GM12878 (cell line): Measurements from ENCODE around the gene PID1. TPM values are rescaled to one million over a fixed set of nuclear protein-coding genes. Genes with fewer than 3 reads are reported as not detected.

ENCODE experiments used
- ATAC-seq: fragments of 200-7000 bp; cut with Tn5 transposase; 3 replicates; pipeline ENCODE4 v1.9.1; 2020; ENCODE audit warnings: mild to moderate bottlenecking, moderate library complexity
- BruUV-seq: library from RNA; stranded (reverse); fragments of 400-500 nt; replicated peaks from 2 replicates; lab custom pipeline; 2021; lab: Mats Ljungman, UMichigan
- CTCF ChIA-PET: fragments of 300-600 bp; sonication (Branson Sonifier 250); formaldehyde crosslinking; extraction: SDS; loops from one replicate; lab custom pipeline; 2021; ENCODE audit warnings: inconsistent platforms; lab: Yijun Ruan, JAX
- POLR2A ChIA-PET: fragments of 350-600 bp; formaldehyde crosslinking; extraction: SDS; loops from one replicate; lab custom pipeline; 2021; ENCODE audit warnings: inconsistent platforms; lab: Charles Lee
- RAD21 ChIA-PET: fragments of 300-600 bp; sonication (Branson Sonifier 250); formaldehyde crosslinking; loops from one replicate; lab custom pipeline; 2023; ENCODE audit warnings: antibody characterized with exemption; ENCODE audit not compliant: unreplicated experiment; lab: Charles Lee
- SMC1A ChIA-PET: fragments of 300-600 bp; sonication (Branson Sonifier 250); formaldehyde crosslinking; loops from one replicate; lab custom pipeline; 2023; ENCODE audit not compliant: unreplicated experiment, uncharacterized antibody; lab: Charles Lee
- DNase-seq: peaks from one replicate; pipeline ENCODE4 v3.0.0-alpha.2; 2011; ENCODE audit warnings: low read depth, low spot score
- FAIRE-seq: peaks from 3 replicates; lab custom pipeline; 2011; peaks lifted over from hg19 to GRCh38; lab: Jason Lieb, UNC
- H2AFZ ChIP-seq: 2 replicates; pipeline ENCODE4 v1.6.0; 2011; ENCODE audit warnings: low read depth, low read length, control low read depth; ENCODE audit not compliant: control insufficient read depth
- H3K27ac ChIP-seq: 2 replicates; pipeline ENCODE4 v1.5.1; 2011; ENCODE audit warnings: control low read depth; ENCODE audit not compliant: control insufficient read depth, insufficient read depth
- H3K27me3 ChIP-seq, 2 experiments: replicated peaks in 1 of 2; 2 replicates each; pipeline versions ENCODE4 v1.6.0 to v1.6.1; 2011; ENCODE audit warnings: low read length in 1 of 2; ENCODE audit not compliant: control insufficient read depth in 2 of 2, insufficient read depth in 2 of 2
- H3K36me3 ChIP-seq, 2 experiments: 2 replicates each; pipeline ENCODE4 v1.5.1; 2011; ENCODE audit warnings: low read length in 1 of 2; ENCODE audit not compliant: control insufficient read depth in 2 of 2, insufficient read depth in 2 of 2
- H3K4me1 ChIP-seq: 2 replicates; pipeline ENCODE4 v1.6.1; 2011; ENCODE audit warnings: mild to moderate bottlenecking, low read length, moderate library complexity, mixed read lengths; ENCODE audit not compliant: control insufficient read depth, insufficient read depth
- H3K4me2 ChIP-seq: 2 replicates; pipeline ENCODE4 v1.6.0; 2011; ENCODE audit warnings: control low read depth; ENCODE audit not compliant: control insufficient read depth, insufficient read depth
- H3K4me3 ChIP-seq: fragments of 200-600 bp; sonication (generic); 2 replicates; pipeline ENCODE4 v1.5.1; 2016
- H3K79me2 ChIP-seq: 2 replicates; pipeline ENCODE4 v1.6.0; 2011; ENCODE audit warnings: low read length; ENCODE audit not compliant: control insufficient read depth, insufficient read depth
- H3K9ac ChIP-seq: 2 replicates; pipeline ENCODE4 v1.8.0; 2011; ENCODE audit warnings: low read length, control low read depth, mixed read lengths; ENCODE audit not compliant: control insufficient read depth, insufficient read depth
- H3K9me3 ChIP-seq: replicated peaks from 3 replicates; pipeline ENCODE4 v1.5.1; 2011; ENCODE audit warnings: mild to moderate bottlenecking, low read length; ENCODE audit not compliant: control insufficient read depth, insufficient read depth
- H4K20me1 ChIP-seq: 2 replicates; pipeline ENCODE4 v1.6.0; 2011; ENCODE audit not compliant: control insufficient read depth, insufficient read depth
- ASH2L ChIP-seq: fragments of 300-600, 200-600 bp; sonication (generic); IDR thresholded peaks from 2 replicates; pipeline ENCODE4 v1.6.1; 2017; ENCODE audit warnings: low read depth, mild to moderate bottlenecking, borderline replicate concordance
- BHLHE40 ChIP-seq, 2 experiments: fragments of 450-650 bp in 1 of 2; IDR thresholded peaks; 2 replicates each; pipeline ENCODE4 v1.6.1; 2011 to 2017; ENCODE audit warnings: low read depth in 2 of 2, borderline replicate concordance in 1 of 2, improper control_type of control experiment in 1 of 2, low read length in 1 of 2, mild to moderate bottlenecking in 1 of 2
- ESRRA ChIP-seq: IDR thresholded peaks from 2 replicates; pipeline ENCODE4 v1.6.1; 2012; ENCODE audit warnings: mild to moderate bottlenecking, low read length, improper control_type of control experiment
- SIX5 ChIP-seq: IDR thresholded peaks from 2 replicates; pipeline ENCODE4 v1.6.1; 2011; ENCODE audit warnings: mild to moderate bottlenecking, low read depth, low read length, moderate library complexity; ENCODE audit not compliant: severe bottlenecking
- SUPT20H ChIP-seq: IDR thresholded peaks from 2 replicates; pipeline ENCODE4 v1.6.1; 2011; ENCODE audit warnings: low read depth, mild to moderate bottlenecking, low read length, moderate library complexity, borderline replicate concordance; ENCODE audit not compliant: control insufficient read depth
- WGBS: methylation state at CpG from one replicate; pipeline ENCODE4 v1.1.6; 2016; ENCODE audit warnings: low lambda C conversion rate; ENCODE audit not compliant: insufficient replicate concordance, insufficient coverage; ENCODE audit errors: missing lambda C conversion rate; 5-methylcytosine and 5-hydroxymethylcytosine counted together
- in situ Hi-C: fragments of 300-500 bp; cut with MboI; formaldehyde crosslinking; loops from 9 replicates; pipeline ENCODE4 v1.14.3; 2018; ENCODE audit warnings: mixed read lengths
- intact Hi-C: fragments of 100-400 bp; cut with micrococcal nuclease; formaldehyde crosslinking; loops from one replicate; pipeline ENCODE4 v1.14.2; 2022; ENCODE audit not compliant: unreplicated experiment
- polyA plus RNA-seq, 11 experiments: library from polyadenylated mRNA; depleted of rRNA in 4 of 11; unstranded in 6 of 11; stranded (reverse) in 5 of 11; fragments of >200 nt; fragmentation: Nextera tagmentation in 4 of 11; fragmentation: Illumina TruSeq in 1 of 11; extraction: Ambion mirVana in 4 of 11; extraction: Trizol in 1 of 11; gene quantifications; 1 replicate in 1 of 11; 2 replicates in 10 of 11; pipeline versions ENCODE4 v1.2.1 to v1.2.3, GENCODE V29; 2011 to 2016; ENCODE audit warnings: inconsistent platforms in 2 of 11, missing spikeins in 2 of 11, low read depth in 1 of 11
- total RNA-seq, 4 experiments: library from RNA; depleted of rRNA in 3 of 4; stranded (reverse); fragments of >200 nt in 3 of 4; fragmentation: Illumina TruSeq in 1 of 4; extraction: Trizol in 1 of 4; gene quantifications; 2 replicates each; pipeline versions ENCODE4 v1.2.1 to v1.2.3, GENCODE V29; 2013 to 2021
- TF ChIP-seq, protein P1 (sequence below): fragments of 450-650 bp; IDR thresholded peaks from 2 replicates; pipeline ENCODE4 v1.6.1; 2016; ENCODE audit warnings: mild to moderate bottlenecking, moderate library complexity, borderline replicate concordance
- TF ChIP-seq, protein P2 (sequence below): fragments of 450-650 bp; IDR thresholded peaks from 2 replicates; pipeline ENCODE4 v1.6.1; 2017; ENCODE audit warnings: mild to moderate bottlenecking, low read depth, inconsistent platforms; ENCODE audit not compliant: poor library complexity, severe bottlenecking

Gene PID1
- total and polyA plus RNA-seq, 10 of the 15 experiments (the other 5 are each of a cell fraction or from before 2014, with no cell fraction given): not detected

DNA sequence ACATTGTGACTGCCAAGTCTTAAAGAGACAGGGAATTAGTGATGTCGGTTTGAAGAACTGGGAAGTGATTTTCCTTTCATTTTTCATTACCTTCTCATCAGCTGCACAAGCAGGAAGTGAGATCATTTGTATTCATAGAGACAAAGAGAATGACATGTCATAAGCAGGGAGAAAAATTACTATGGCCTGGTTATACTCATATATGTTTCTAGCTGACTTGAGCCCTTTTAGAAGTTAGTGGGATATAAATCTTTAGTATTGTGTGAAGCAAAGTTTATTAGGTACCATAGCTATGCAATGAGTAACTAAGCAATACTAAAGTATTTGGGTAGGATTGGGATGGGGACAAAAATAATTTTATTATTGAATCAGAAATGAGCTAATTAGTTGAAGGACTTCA is 284.1 kb downstream of the PID1 start (continued):
- TF ChIP-seq, protein P1, sequence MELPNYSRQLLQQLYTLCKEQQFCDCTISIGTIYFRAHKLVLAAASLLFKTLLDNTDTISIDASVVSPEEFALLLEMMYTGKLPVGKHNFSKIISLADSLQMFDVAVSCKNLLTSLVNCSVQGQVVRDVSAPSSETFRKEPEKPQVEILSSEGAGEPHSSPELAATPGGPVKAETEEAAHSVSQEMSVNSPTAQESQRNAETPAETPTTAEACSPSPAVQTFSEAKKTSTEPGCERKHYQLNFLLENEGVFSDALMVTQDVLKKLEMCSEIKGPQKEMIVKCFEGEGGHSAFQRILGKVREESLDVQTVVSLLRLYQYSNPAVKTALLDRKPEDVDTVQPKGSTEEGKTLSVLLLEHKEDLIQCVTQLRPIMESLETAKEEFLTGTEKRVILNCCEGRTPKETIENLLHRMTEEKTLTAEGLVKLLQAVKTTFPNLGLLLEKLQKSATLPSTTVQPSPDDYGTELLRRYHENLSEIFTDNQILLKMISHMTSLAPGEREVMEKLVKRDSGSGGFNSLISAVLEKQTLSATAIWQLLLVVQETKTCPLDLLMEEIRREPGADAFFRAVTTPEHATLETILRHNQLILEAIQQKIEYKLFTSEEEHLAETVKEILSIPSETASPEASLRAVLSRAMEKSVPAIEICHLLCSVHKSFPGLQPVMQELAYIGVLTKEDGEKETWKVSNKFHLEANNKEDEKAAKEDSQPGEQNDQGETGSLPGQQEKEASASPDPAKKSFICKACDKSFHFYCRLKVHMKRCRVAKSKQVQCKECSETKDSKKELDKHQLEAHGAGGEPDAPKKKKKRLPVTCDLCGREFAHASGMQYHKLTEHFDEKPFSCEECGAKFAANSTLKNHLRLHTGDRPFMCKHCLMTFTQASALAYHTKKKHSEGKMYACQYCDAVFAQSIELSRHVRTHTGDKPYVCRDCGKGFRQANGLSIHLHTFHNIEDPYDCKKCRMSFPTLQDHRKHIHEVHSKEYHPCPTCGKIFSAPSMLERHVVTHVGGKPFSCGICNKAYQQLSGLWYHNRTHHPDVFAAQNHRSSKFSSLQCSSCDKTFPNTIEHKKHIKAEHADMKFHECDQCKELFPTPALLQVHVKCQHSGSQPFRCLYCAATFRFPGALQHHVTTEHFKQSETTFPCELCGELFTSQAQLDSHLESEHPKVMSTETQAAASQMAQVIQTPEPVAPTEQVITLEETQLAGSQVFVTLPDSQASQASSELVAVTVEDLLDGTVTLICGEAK: no peak
- TF ChIP-seq BHLHE40 (IDR thresholded peaks at IDR 0.05; ENCODE audit: borderline replicate concordance in 1 of 2, low read depth in 2 of 2, low read length in 1 of 2): no peak

DNA sequence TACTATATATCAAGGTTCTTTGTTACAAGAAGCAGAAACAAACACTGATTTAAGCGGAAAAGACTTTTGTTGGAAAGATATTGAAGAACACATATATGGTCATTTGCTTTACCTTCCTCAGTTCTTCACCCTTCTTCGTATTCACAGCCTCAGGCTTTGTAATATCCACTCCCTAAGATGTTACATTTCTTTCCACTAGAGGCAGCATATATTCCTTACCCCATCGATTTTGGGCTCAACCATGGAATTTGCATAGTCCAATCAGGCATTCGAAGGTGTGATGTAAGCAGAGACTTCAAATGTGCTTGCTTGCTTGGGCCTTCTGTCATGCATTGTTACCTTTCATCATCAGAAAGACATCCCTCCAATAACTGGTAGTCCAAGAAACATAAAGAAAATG is 287.4 kb downstream of the PID1 start:
- H3K9me3 ChIP-seq: no peaks in the 10 kb centered on the region
- no peak overlapping the region for H3K4me2 ChIP-seq
- ATAC-seq: peak; percentile 39; the same call in 1 of the 3 replicates
- intact Hi-C loops: no loop called here
- H3K36me3 ChIP-seq: no peaks in the 10 kb centered on the region
- FAIRE-seq: no peak
- no peak overlapping the region for H3K27ac ChIP-seq
- 17% methylated on average over 4 of the region's 4 CpGs for WGBS
- no peak for DNase-seq
- TF ChIP-seq SUPT20H (no peak), ASH2L (no peak), ESRRA (no peak), SIX5 (no peak)
- TF ChIP-seq, protein P2, sequence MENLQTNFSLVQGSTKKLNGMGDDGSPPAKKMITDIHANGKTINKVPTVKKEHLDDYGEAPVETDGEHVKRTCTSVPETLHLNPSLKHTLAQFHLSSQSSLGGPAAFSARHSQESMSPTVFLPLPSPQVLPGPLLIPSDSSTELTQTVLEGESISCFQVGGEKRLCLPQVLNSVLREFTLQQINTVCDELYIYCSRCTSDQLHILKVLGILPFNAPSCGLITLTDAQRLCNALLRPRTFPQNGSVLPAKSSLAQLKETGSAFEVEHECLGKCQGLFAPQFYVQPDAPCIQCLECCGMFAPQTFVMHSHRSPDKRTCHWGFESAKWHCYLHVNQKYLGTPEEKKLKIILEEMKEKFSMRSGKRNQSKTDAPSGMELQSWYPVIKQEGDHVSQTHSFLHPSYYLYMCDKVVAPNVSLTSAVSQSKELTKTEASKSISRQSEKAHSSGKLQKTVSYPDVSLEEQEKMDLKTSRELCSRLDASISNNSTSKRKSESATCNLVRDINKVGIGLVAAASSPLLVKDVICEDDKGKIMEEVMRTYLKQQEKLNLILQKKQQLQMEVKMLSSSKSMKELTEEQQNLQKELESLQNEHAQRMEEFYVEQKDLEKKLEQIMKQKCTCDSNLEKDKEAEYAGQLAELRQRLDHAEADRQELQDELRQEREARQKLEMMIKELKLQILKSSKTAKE: no peak
- ChIA-PET RAD21 (no interaction called here), SMC1A (interaction anchor here (1.0 kb wide), 1 partner anchor 141 kb away, joined by 3 read pairs; no protein-coding TSS in a partner anchor), CTCF (interaction anchor here (0.6 kb wide), 1 partner anchor 1280 kb away, joined by 3 read pairs; no protein-coding TSS in a partner anchor), POLR2A (no interaction called here)
- H3K27me3 ChIP-seq: no peaks in the 10 kb centered on the region
- no peaks in the 10 kb centered on the region for H3K79me2 ChIP-seq
- H3K9ac ChIP-seq: no peak overlapping the region
- in situ Hi-C loops: no loop called here
- no TSS peak for BruUV-seq
- no peaks in the 10 kb centered on the region for H3K4me1 ChIP-seq
- no peaks in the 10 kb centered on the region for H4K20me1 ChIP-seq
- H3K4me3 ChIP-seq: no peak overlapping the region
- no peak overlapping the region for H2AFZ ChIP-seq
